Vagina (tissue), 2 donors: ENCODE data around the gene VMP1. TPM values are rescaled to one million over a fixed set of nuclear protein-coding genes. Genes with fewer than 3 reads are reported as not detected.

ENCODE experiments used
- DNase-seq, 2 donors: peaks; one replicate each; pipeline ENCODE4 v3.0.0-alpha.2; 2017; ENCODE audit errors: extremely low spot score in 2 of 2
- H3K27ac ChIP-seq: fragments of 200-600 bp; sonication (generic); one replicate; pipeline ENCODE4 v1.5.1; 2019
- H3K27me3 ChIP-seq: fragments of 200-600 bp; sonication (generic); one replicate; pipeline ENCODE4 v1.5.1; 2019
- H3K36me3 ChIP-seq, 2 donors: fragments of 200-600 bp; sonication (generic); one replicate each; pipeline ENCODE4 v1.5.1; 2017 to 2019
- H3K4me1 ChIP-seq: fragments of 200-600 bp; sonication (generic); one replicate; pipeline ENCODE4 v1.5.1; 2019
- H3K4me3 ChIP-seq, 2 donors: fragments of 200-600 bp; sonication (generic); 1 replicate in 1 of 2; 2 replicates in 1 of 2; pipeline ENCODE4 v1.5.1; 2016 to 2019
- H3K9me3 ChIP-seq: fragments of 200-600 bp; sonication (generic); one replicate; pipeline ENCODE4 v1.5.1; 2019
- POLR2A ChIP-seq, 2 donors: fragments of 450-650 bp; IDR thresholded peaks; one replicate each; pipeline ENCODE4 v1.6.1; 2017; ENCODE audit warnings: antibody characterized with exemption in 2 of 2, mild to moderate bottlenecking in 2 of 2, moderate library complexity in 2 of 2
- POLR2AphosphoS5 ChIP-seq, 2 donors: sonication (generic); formaldehyde crosslinking; IDR thresholded peaks; one replicate each; pipeline ENCODE4 v1.9.0; 2017; ENCODE audit warnings: antibody characterized with exemption in 2 of 2, mild to moderate bottlenecking in 2 of 2, low read depth in 1 of 2; ENCODE audit not compliant: insufficient read depth in 1 of 2
- intact Hi-C: fragments of 100-400 bp; cut with DNase I; formaldehyde crosslinking; loops from one replicate; pipeline ENCODE4 v1.15.1; 2023
- total RNA-seq: library from RNA; depleted of rRNA; stranded (reverse); fragments of >200 nt; gene quantifications from one replicate; pipeline ENCODE4 v1.2.3, GENCODE V29; 2016
- TF ChIP-seq, protein P1 (sequence below), 3 experiments: fragments of 450-650 bp in 2 of 3; fragments of 200-600 bp in 1 of 3; sonication (generic) in 1 of 3; IDR thresholded peaks; one replicate each; pipeline ENCODE4 v1.5.1; 2017 to 2019; ENCODE audit warnings: antibody characterized with exemption in 3 of 3, mild to moderate bottlenecking in 2 of 3, moderate library complexity in 2 of 3

The VMP1 gene
- total RNA-seq, 1 donor from 2014 or later, result 380 TPM

DNA sequence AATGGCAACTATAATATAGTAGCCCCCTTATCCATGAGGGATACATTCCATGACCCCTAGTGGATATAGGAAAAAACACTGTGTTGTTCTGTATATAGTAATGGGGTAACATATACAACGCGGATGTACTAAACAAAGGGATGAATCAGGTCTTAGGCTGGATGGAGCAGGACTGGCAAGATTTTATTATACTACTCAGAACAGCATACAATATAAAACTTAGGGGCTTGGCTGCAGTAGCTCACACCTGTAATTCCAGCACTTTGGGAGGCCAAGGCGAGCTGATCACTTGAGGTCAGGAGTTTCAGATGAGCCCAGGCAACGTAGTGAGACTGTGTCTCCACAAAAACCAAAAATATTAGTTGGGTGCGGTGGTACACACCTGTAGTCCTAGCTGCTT lies 26.8 kb downstream of the VMP1 start:
- no peak for DNase-seq
- intact Hi-C loops, result no loop called here
- Histone ChIP-seq H3K36me3 (peaks cover 0 to 34% of the 10 kb centered on the region in 2 donors), H3K9me3 (no peaks in the 10 kb centered on the region), H3K27me3 (no peaks in the 10 kb centered on the region), H3K27ac (no peak overlapping the region), H3K4me3 (no peak overlapping the region), H3K4me1 (no peaks in the 10 kb centered on the region)
- TF ChIP-seq POLR2AphosphoS5 (IDR thresholded peaks at IDR 0.05; ENCODE audit: insufficient read depth in 1 of 2, low read depth in 1 of 2), result no peak
- TF ChIP-seq, protein P1, sequence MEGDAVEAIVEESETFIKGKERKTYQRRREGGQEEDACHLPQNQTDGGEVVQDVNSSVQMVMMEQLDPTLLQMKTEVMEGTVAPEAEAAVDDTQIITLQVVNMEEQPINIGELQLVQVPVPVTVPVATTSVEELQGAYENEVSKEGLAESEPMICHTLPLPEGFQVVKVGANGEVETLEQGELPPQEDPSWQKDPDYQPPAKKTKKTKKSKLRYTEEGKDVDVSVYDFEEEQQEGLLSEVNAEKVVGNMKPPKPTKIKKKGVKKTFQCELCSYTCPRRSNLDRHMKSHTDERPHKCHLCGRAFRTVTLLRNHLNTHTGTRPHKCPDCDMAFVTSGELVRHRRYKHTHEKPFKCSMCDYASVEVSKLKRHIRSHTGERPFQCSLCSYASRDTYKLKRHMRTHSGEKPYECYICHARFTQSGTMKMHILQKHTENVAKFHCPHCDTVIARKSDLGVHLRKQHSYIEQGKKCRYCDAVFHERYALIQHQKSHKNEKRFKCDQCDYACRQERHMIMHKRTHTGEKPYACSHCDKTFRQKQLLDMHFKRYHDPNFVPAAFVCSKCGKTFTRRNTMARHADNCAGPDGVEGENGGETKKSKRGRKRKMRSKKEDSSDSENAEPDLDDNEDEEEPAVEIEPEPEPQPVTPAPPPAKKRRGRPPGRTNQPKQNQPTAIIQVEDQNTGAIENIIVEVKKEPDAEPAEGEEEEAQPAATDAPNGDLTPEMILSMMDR (IDR thresholded peaks at IDR 0.05), result no peak
- TF ChIP-seq POLR2A (IDR thresholded peaks at IDR 0.05), result no peak

DNA sequence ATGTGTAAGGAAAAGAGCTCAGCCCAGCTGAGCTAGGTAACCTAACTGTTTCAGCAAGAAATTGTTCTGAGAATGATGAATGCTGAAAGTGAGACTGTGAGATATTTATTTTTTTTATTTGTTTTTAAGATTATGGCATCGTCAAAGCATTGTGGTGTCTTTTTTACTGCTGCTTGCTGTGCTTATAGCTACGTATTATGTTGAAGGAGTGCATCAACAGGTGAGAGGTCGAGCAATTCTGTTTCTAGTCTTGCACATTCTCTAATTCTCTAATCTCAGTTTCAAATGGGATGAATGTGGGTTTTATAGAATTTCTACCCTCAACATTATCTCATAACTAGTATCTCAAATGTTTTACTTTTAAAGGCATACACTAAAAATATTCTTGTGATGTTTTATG lies 29.9 kb downstream of the VMP1 start:
- no peaks in the 10 kb centered on the region for H3K4me1 ChIP-seq
- H3K27ac ChIP-seq, result no peak overlapping the region
- H3K4me3 ChIP-seq, result no peak overlapping the region
- H3K36me3 ChIP-seq, result peaks cover 0 to 41% of the 10 kb centered on the region in 2 donors
- H3K9me3 ChIP-seq, result no peaks in the 10 kb centered on the region
- no peaks in the 10 kb centered on the region for H3K27me3 ChIP-seq
- intact Hi-C loops, result no loop called here
- TF ChIP-seq POLR2AphosphoS5 (IDR thresholded peaks at IDR 0.05; ENCODE audit: insufficient read depth in 1 of 2, low read depth in 1 of 2) (no peak), POLR2A (IDR thresholded peaks at IDR 0.05) (no peak)
- TF ChIP-seq, protein P1 (IDR thresholded peaks at IDR 0.05), result no peak
- no peak for DNase-seq

DNA sequence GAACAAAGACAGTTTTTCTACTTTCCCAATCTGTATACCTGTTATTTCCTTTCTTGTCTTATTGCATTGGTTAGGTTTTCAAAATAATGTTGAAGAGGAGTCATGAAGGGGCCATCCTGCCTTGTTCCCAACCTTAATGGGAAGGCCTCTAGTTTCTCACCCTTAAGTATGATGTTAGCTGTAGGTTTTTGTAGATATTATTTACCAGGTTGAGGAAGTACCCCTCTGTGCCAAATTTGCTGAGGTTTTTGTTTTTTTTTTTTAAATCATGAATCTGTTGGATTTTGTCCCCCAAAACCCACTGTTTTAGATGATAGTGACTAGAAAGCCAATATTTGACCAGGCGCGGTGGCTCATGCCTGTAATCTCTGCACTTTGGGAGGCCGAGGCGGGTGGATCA lies 36.4 kb downstream of the VMP1 start:
- H3K36me3 ChIP-seq, result peaks cover 0 to 8% of the 10 kb centered on the region in 2 donors
- H3K9me3 ChIP-seq, result no peaks in the 10 kb centered on the region
- DNase-seq, result no peak
- no peaks in the 10 kb centered on the region for H3K4me1 ChIP-seq
- no peaks in the 10 kb centered on the region for H3K27me3 ChIP-seq
- TF ChIP-seq, protein P1 (IDR thresholded peaks at IDR 0.05), result no peak
- TF ChIP-seq POLR2A (IDR thresholded peaks at IDR 0.05) (no peak), POLR2AphosphoS5 (IDR thresholded peaks at IDR 0.05; ENCODE audit: insufficient read depth in 1 of 2, low read depth in 1 of 2) (no peak)
- H3K27ac ChIP-seq, result no peak overlapping the region
- intact Hi-C loops, result no loop called here
- H3K4me3 ChIP-seq, result no peak overlapping the region

DNA sequence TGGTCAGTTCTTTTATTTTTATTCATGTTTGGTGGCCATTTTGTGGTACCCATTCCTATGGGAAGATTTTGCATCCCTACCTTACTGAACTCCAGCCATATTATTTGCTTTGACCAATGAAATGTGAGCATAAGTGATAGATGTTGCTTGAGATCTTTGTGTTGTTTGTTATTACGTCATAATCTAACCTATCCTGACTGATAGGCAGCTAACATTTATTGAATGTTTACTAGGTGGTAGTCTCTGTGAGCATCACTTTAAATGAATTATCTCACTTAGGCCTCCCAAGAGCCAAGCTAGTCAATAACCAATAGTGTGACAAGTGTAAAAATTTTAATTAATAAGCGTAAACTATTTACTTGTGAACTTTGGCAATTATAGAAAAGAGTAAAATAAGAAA lies 37.6 kb downstream of the VMP1 start:
- no peak for DNase-seq
- TF ChIP-seq POLR2A (IDR thresholded peaks at IDR 0.05) (no peak), POLR2AphosphoS5 (IDR thresholded peaks at IDR 0.05; ENCODE audit: insufficient read depth in 1 of 2, low read depth in 1 of 2) (no peak)
- TF ChIP-seq, protein P1 (IDR thresholded peaks at IDR 0.05), result no peak
- Histone ChIP-seq H3K4me1 (no peaks in the 10 kb centered on the region), H3K27me3 (no peaks in the 10 kb centered on the region), H3K9me3 (no peaks in the 10 kb centered on the region), H3K4me3 (no peak overlapping the region), H3K27ac (no peak overlapping the region), H3K36me3 (peaks cover 0 to 7% of the 10 kb centered on the region in 2 donors)
- intact Hi-C loops, result no loop called here

DNA sequence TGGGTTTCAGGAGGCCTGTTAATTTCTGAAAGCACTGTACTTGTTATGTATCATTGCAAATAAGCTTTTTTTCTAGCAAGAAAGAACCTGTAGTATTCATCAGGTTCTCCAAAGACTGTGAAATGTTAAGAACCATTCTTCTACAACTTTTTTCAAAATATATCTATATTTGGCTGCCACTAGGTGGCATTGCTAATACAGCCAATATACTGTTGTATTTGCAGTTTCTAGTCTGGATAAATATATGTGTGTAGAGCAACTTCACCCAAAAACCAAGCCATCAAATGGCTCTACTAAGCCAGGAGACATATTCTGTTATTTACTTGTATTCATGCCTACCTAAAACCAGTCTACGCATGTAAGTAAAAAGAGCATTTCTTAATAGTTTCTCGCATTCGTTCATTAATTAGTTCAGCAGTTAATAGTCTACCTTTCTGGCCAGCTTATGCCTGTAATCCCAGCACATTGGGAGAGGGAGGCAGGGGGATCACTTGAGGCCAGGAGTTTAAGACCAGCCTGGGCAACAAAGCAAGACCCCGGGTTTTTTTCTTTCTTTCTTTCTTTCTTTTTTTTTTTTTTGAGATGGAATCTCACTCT lies 39.5 kb downstream of the VMP1 start:
- Histone ChIP-seq H3K27ac (no peak overlapping the region), H3K36me3 (peaks cover 0 to 3% of the 10 kb centered on the region in 2 donors), H3K9me3 (no peaks in the 10 kb centered on the region), H3K4me1 (no peaks in the 10 kb centered on the region), H3K4me3 (no peak overlapping the region), H3K27me3 (no peaks in the 10 kb centered on the region)
- no peak for TF ChIP-seq POLR2A (IDR thresholded peaks at IDR 0.05)
- TF ChIP-seq POLR2AphosphoS5 (IDR thresholded peaks at IDR 0.05; ENCODE audit: insufficient read depth in 1 of 2, low read depth in 1 of 2), result peak in 1 of 2 donors; percentile 8
- TF ChIP-seq, protein P1 (IDR thresholded peaks at IDR 0.05), result peak; percentile 39 to 66 (median 60)
- no peak for DNase-seq
- intact Hi-C loops, result no loop called here
